ENCODE measurements around the gene LSM14B. TPM values are rescaled to one million over a fixed set of nuclear protein-coding genes. Genes with fewer than 3 reads are reported as not detected.
A peak's percentile ranks its signal among the peaks of the same experiment; 100 is the strongest.

Gene LSM14B
- total and polyA plus RNA-seq, 11 donors: 26.1 to 64.7 (median 54.6) TPM

- peak in 4 of 5 donors; percentile 45 to 77 (median 70) for DNase-seq
- TF ChIP-seq POLR2A (IDR thresholded peaks at IDR 0.05): no peak
- no peak for TF ChIP-seq CTCF (IDR thresholded peaks at IDR 0.05)
- peak overlapping the region in 11 of 12 donors; percentile 20 to 99 (median 54) for H3K27ac ChIP-seq
- 11 to 33% (median 18%) methylated on average over 10 to 15 of the region's 15 CpGs for WGBS, 4 donors
- H3K9me3 ChIP-seq: peaks cover 0 to 14% (median under 1%) of the 10 kb centered on the region in 12 donors
- intact Hi-C loops (cut with DNase I): loop anchor here in 4 of 10 donors (2.0 to 5.0 kb wide), 2 partner anchors 50 to 51 kb away; partner anchors contain the start of gene TAF4 (in 3 of the 4)
- peak in 1 of 4 donors; percentile 41 for ATAC-seq
- H3K36me3 ChIP-seq: no peaks in the 10 kb centered on the region
- H3K4me1 ChIP-seq: peaks cover 0 to 42% (median 23%) of the 10 kb centered on the region in 12 donors
- H3K27me3 ChIP-seq: peaks cover 0 to 12% (median 0%) of the 10 kb centered on the region in 9 donors
- H3K4me3 ChIP-seq: no peak overlapping the region
Observed at GRCh38 chr20:62117658-62118057, 4.6 kb upstream of the LSM14B start.

- Histone ChIP-seq H3K36me3 (no peaks in the 10 kb centered on the region), H3K4me1 (peaks cover 0 to 48% (median 28%) of the 10 kb centered on the region in 12 donors), H3K9me3 (peaks cover 0 to 7% (median 0%) of the 10 kb centered on the region in 12 donors), H3K4me3 (no peak overlapping the region), H3K27me3 (peaks cover 0 to 12% (median 0%) of the 10 kb centered on the region in 9 donors), H3K27ac (peak overlapping the region in 11 of 12 donors; percentile 20 to 99 (median 95))
- ATAC-seq (no peak), DNase-seq (no peak)
- 46 to 58% (median 49%) methylated on average over 17 to 21 of the region's 21 CpGs for whole genome bisulfite sequencing, 4 donors
- TF ChIP-seq CTCF (IDR thresholded peaks at IDR 0.05) (no peak), POLR2A (IDR thresholded peaks at IDR 0.05) (no peak)
- intact Hi-C loops (cut with DNase I): loop anchor here in 4 of 10 donors (2.0 to 5.0 kb wide), 2 partner anchors 51 to 52 kb away; partner anchors contain the start of gene TAF4 (in 3 of the 4)
Observed at GRCh38 chr20:62118113-62119043, 3.9 kb upstream of the LSM14B start.

- TF ChIP-seq POLR2A (IDR thresholded peaks at IDR 0.05) (no peak), CTCF (IDR thresholded peaks at IDR 0.05) (no peak)
- Histone ChIP-seq H3K4me3 (no peak overlapping the region), H3K27me3 (peaks cover 0 to 12% (median 0%) of the 10 kb centered on the region in 9 donors), H3K9me3 (no peaks in the 10 kb centered on the region), H3K27ac (peak overlapping the region in 11 of 12 donors; percentile 72 to 99 (median 97)), H3K4me1 (peaks cover 2 to 56% (median 34%) of the 10 kb centered on the region in 12 donors), H3K36me3 (peaks cover 0 to 1% (median 0%) of the 10 kb centered on the region in 9 donors)
- DNase-seq: no peak
- 49 to 65% (median 62%) methylated on average over 4 to 5 of the region's 5 CpGs for WGBS, 4 donors
- no peak for ATAC-seq
- intact Hi-C loops (cut with DNase I): loop anchor here in 4 of 10 donors (2.0 to 5.0 kb wide), 2 partner anchors 52 kb away; partner anchors contain the start of gene TAF4 (in 3 of the 4)
Observed at GRCh38 chr20:62119115-62119514, 3.2 kb upstream of the LSM14B start.

Data from heart left ventricle (tissue), 16 donors.